ENCODE data around the gene PATL1. TPM values are rescaled to one million over a fixed set of nuclear protein-coding genes. Genes with fewer than 3 reads are reported as not detected.

The PATL1 gene
- total and polyA plus RNA-seq, 2 of the 4 experiments (the other 2 are of a cell fraction) = 3.9 to 29.7 TPM

DNA sequence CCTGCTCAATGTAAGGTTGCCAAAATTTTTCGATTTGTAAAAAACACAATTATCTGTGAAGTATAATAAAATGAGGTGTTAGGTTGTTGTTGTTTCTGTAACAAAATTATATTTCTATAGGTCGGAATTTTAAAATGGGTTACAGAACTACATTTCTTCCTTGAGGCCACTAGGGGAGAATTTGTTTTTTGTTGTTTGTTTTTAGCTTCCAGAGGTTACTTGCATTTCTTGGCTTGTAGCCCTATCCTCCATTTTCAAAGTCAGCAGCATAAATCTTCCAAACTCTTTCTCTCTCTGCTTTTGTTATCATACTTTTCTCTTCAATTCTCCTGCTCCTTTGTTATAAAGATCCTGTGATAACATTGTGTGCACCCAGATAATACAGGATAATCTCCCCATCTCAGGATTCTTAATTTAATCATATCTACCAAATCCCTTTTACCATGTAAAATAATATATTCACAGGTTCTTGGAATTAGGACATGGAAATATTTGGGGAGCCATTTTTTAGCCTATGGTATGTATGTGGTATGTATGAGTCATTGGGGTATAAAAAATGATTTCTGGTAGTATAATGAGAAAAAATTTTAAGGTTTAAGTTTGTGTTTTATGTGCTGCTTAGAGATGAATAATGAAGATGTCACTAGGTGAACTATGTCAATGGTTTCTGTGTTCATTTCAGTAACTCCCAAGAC, 9.4 kb upstream of the PATL1 start:
- Histone ChIP-seq H2BK15ac (ENCODE audit: low read depth, low read length) (no peak overlapping the region), H3K4me3 (ENCODE audit: insufficient read depth, low read depth, low read length) (no peak overlapping the region), H4K20me1 (ENCODE audit: insufficient read depth, low read length) (no peaks in the 10 kb centered on the region), H2AK5ac (ENCODE audit: low read depth, low read length) (no peak overlapping the region), H2BK20ac (ENCODE audit: low read depth, low read length) (no peak overlapping the region), H4K8ac (ENCODE audit: low read depth in 2 of 2, low read length in 2 of 2) (no peak overlapping the region), H3K4ac (ENCODE audit: low read depth, low read length) (no peak overlapping the region), H3K4me2 (ENCODE audit: low read depth, low read length) (no peak overlapping the region), H3K4me1 (ENCODE audit: control insufficient read depth, insufficient read depth, low read length) (no peaks in the 10 kb centered on the region), H3K14ac (replicated peaks; ENCODE audit: low read depth, low read length) (no peak overlapping the region), H3K36me3 (ENCODE audit: control insufficient read depth, insufficient read depth, low read length) (no peaks in the 10 kb centered on the region), H3K27ac (ENCODE audit: insufficient read depth, low read length) (no peak overlapping the region), H4K91ac (ENCODE audit: insufficient read depth, low read depth, low read length) (no peak overlapping the region), H3K9ac (ENCODE audit: low read depth, low read length) (no peak overlapping the region), H4K5ac (ENCODE audit: low read depth, low read length) (no peak overlapping the region), H3K9me3 (ENCODE audit: control insufficient read depth, insufficient read depth, low read length) (no peaks in the 10 kb centered on the region), H2BK5ac (ENCODE audit: low read depth, low read length, poor library complexity, severe bottlenecking) (no peak overlapping the region), H2BK120ac (ENCODE audit: low read depth, low read length) (no peak overlapping the region), H3K56ac (ENCODE audit: extremely low read depth, insufficient read depth, low read length) (no peak overlapping the region), H3K23ac (ENCODE audit: low read depth, low read length) (no peak overlapping the region), H2AK9ac (replicated peaks; ENCODE audit: low read depth, low read length, poor library complexity) (no peak overlapping the region), H3K9me1 (ENCODE audit: insufficient read depth, low read length) (no peaks in the 10 kb centered on the region), H3K79me1 (ENCODE audit: low read depth in 1 of 2, low read length in 2 of 2) (no peaks in the 10 kb centered on the region), H2AFZ (replicated peaks; ENCODE audit: low read length, poor library complexity) (no peak overlapping the region), H3K27me3 (ENCODE audit: control insufficient read depth, insufficient read depth, low read length) (no peaks in the 10 kb centered on the region), H3K18ac (ENCODE audit: low read depth, low read length) (no peak overlapping the region)
- intact Hi-C loops (cut with micrococcal nuclease) = no loop called here
- dilution Hi-C loops (cut with HindIII; ENCODE audit: low sequenced_read_pairs, unreplicated experiment) = no loop called here
- POLR2A ChIA-PET (ENCODE audit: unreplicated experiment) = no interaction called here
- WGBS, 2 experiments (ENCODE audit: extremely low coverage in 2 of 2, insufficient read length in 1 of 2) = no CpG with 5 or more reads among the region's 2 CpGs
- TF ChIP-seq MAZ (IDR thresholded peaks at IDR 0.05; ENCODE audit: borderline replicate concordance, low read depth, low read length) = no peak
- no peak for TF ChIP-seq NFE2L2 (IDR thresholded peaks at IDR 0.05; ENCODE audit: low read depth, low read length)
- TF ChIP-seq CHD1 (IDR thresholded peaks at IDR 0.05; ENCODE audit: low read depth, low read length) = no peak
- TF ChIP-seq CEBPB (IDR thresholded peaks at IDR 0.05; ENCODE audit: low read depth, low read length) = no peak
- no peak for TF ChIP-seq MAFK (IDR thresholded peaks at IDR 0.05; ENCODE audit: low read depth, low read length)
- no peak for TF ChIP-seq RAD21 (IDR thresholded peaks at IDR 0.05; ENCODE audit: low read length)
- no peak for TF ChIP-seq BHLHE40 (IDR thresholded peaks at IDR 0.05; ENCODE audit: low read depth, low read length)
- TF ChIP-seq FOS (IDR thresholded peaks at IDR 0.05; ENCODE audit: low read depth, low read length) = no peak
- TF ChIP-seq RFX5 (IDR thresholded peaks at IDR 0.05; ENCODE audit: low read depth, low read length) = no peak
- DNase-seq = no peak
- in situ Hi-C loops (cut with MboI; ENCODE audit: low sequenced_read_pairs) = loop anchor here (10.0 kb wide), 1 partner anchor 117 kb away; no protein-coding TSS in a partner anchor
- no TSS peak for BruUV-seq (replicated peaks)
- CTCF ChIA-PET = interaction anchor here (2.0 kb wide), 1 partner anchor 141 kb away, joined by 5 read pairs; no protein-coding TSS in a partner anchor
- no peak for ATAC-seq (ENCODE audit: low read depth)
